ENCODE data around the gene NDUFAB1. TPM values are rescaled to one million over a fixed set of nuclear protein-coding genes. Genes with fewer than 3 reads are reported as not detected.
"Not testable (repeated sequence)": the region's sequence is repeated elsewhere in the genome, so short reads cannot be mapped to it uniquely, and the experiment has no call there.

The NDUFAB1 gene
- total RNA-seq, 4 donors from 2014 or later: 68.5 to 135 (median 95.1) TPM

DNA sequence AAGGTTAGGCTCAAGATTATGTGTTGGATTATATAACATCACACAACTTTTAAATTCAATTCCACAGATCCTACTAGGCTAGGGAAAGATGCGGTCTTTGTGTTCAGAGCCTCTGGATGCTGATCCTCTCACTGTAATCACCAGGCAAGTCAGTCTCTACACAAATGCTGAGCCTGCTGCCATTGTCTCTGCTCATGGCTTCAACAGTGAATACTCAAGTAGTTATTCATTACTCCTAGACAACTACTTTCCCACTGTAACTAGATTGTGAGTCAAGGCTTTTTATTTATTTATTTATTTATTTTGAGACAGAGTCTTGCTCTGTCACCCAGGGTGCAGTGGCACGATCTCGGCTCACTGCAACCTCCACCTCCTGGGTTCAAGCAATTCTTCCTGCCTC lies 15.8 kb upstream of the NDUFAB1 start:
- no peak for DNase-seq
- Histone ChIP-seq H3K36me3 (peaks cover 0 to 5% of the 10 kb centered on the region in 2 donors), H3K4me1 (no peaks in the 10 kb centered on the region), H3K27ac (no peak overlapping the region), H3K4me3 (replicated peaks in 1 of 3) (no peak overlapping the region), H3K9me3 (no peaks in the 10 kb centered on the region), H3K27me3 (no peaks in the 10 kb centered on the region)
- 100% methylated on average over 3 of the region's 3 CpGs for WGBS, 2 donors
- intact Hi-C loops (cut with DNase I): no loop called here
- no peak for TF ChIP-seq POLR2A (IDR thresholded peaks at IDR 0.05)
- TF ChIP-seq, protein P1, sequence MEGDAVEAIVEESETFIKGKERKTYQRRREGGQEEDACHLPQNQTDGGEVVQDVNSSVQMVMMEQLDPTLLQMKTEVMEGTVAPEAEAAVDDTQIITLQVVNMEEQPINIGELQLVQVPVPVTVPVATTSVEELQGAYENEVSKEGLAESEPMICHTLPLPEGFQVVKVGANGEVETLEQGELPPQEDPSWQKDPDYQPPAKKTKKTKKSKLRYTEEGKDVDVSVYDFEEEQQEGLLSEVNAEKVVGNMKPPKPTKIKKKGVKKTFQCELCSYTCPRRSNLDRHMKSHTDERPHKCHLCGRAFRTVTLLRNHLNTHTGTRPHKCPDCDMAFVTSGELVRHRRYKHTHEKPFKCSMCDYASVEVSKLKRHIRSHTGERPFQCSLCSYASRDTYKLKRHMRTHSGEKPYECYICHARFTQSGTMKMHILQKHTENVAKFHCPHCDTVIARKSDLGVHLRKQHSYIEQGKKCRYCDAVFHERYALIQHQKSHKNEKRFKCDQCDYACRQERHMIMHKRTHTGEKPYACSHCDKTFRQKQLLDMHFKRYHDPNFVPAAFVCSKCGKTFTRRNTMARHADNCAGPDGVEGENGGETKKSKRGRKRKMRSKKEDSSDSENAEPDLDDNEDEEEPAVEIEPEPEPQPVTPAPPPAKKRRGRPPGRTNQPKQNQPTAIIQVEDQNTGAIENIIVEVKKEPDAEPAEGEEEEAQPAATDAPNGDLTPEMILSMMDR (IDR thresholded peaks at IDR 0.05): no peak

DNA sequence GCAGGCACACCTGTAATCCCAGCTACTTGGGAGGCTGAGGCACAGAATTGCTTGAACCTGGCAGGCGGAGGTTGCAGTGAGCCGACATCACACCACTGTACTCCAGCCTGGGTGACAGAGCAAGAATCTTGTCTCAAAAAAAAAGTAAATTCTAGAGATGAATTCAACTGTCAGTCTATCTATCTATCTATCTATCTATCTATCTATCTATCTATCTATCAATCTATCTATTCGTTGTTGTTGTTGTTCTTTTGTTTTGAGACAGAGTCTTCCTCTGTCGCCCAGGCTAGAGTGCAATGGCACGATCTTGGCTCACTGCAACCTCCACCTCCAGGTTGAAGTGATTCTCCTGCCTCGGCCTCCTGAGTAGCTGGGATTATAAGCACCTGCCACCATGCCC lies 14.8 kb upstream of the NDUFAB1 start:
- H3K36me3 ChIP-seq; H3K27me3 ChIP-seq; H3K4me1 ChIP-seq; H3K27ac ChIP-seq; H3K4me3 ChIP-seq (replicated peaks in 1 of 3); H3K9me3 ChIP-seq; intact Hi-C loops (cut with DNase I); DNase-seq: not testable (repeated sequence)
- WGBS, 2 donors: 97% methylated on average over 6 of the region's 6 CpGs

DNA sequence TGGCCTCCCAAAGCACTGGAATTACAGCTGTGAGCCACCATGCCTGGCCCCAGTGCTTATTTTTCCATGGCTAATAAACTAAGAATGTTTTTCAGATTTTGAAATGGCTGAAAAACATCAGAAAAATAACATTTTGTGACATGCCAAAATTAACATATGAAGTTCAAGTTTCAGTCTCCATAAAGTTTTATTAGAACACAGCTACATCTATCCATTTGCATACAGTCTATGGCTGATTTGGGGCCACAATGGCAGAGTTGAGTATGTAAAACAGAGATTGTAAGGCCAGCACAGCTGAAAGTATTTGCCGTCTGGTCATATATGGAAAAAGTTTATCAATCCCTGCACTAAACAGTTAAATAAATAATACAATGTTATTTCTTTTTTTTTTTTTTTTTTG lies 13.8 kb upstream of the NDUFAB1 start:
- intact Hi-C loops (cut with DNase I): no loop called here
- WGBS, 2 donors: 97 to 98% methylated on average over 1 of the region's 1 CpG
- TF ChIP-seq, protein P1 (IDR thresholded peaks at IDR 0.05): no peak
- no peak for TF ChIP-seq POLR2A (IDR thresholded peaks at IDR 0.05)
- no peaks in the 10 kb centered on the region for H3K27me3 ChIP-seq
- H3K9me3 ChIP-seq: no peaks in the 10 kb centered on the region
- no peak overlapping the region for H3K27ac ChIP-seq
- no peaks in the 10 kb centered on the region for H3K4me1 ChIP-seq
- H3K36me3 ChIP-seq: peaks cover 6 to 11% of the 10 kb centered on the region in 2 donors
- H3K4me3 ChIP-seq (replicated peaks in 1 of 3): no peak overlapping the region
- no peak for DNase-seq

DNA sequence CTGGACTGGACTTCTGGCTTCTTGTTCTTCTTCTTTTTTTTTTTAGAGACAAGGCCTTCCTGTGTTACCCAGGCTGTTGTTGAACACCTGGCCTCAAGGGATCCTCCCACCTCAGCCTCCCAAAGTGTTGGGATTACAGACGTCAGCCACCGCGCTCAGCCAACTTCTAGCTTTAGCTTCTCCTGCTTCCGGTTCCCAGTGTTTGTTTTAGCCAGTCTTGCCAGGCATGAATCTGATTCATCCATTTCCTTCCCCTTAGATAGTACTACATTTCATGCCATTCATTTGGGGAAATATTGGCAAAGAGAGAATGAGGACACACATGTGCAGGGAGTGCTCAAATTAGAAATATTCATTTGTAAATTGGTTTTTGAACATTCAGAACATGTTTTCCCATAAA lies 12.1 kb upstream of the NDUFAB1 start:
- H3K27ac ChIP-seq: no peak overlapping the region
- H3K9me3 ChIP-seq: no peaks in the 10 kb centered on the region
- intact Hi-C loops (cut with DNase I): no loop called here
- no peak for DNase-seq
- no peak overlapping the region for H3K4me3 ChIP-seq (replicated peaks in 1 of 3)
- H3K36me3 ChIP-seq: peaks cover 6 to 11% of the 10 kb centered on the region in 2 donors
- TF ChIP-seq, protein P1 (IDR thresholded peaks at IDR 0.05): no peak
- TF ChIP-seq POLR2A (IDR thresholded peaks at IDR 0.05): no peak
- H3K4me1 ChIP-seq: no peaks in the 10 kb centered on the region
- no peaks in the 10 kb centered on the region for H3K27me3 ChIP-seq
- WGBS, 2 donors: 69 to 72% methylated on average over 4 of the region's 4 CpGs

DNA sequence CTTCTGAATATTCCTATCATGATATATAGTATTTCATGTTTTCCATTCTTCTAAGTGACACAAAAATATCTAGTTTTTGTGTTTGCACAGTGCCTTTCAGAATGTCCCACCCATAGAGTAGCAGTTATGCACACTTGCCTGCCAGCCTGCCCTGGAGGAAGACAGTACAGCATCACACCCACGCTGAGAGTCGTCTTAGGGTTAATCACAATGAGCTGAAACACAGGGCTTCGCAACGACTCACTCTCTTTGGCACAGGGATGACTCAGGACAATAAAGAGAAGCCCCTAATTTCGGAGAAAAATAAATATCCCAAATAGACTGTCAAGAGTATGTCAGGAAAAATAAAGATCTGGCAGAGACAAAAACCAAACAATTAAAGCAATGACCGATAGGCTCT lies 11.6 kb upstream of the NDUFAB1 start:
- intact Hi-C loops (cut with DNase I): no loop called here
- no peaks in the 10 kb centered on the region for H3K4me1 ChIP-seq
- H3K9me3 ChIP-seq: no peaks in the 10 kb centered on the region
- H3K36me3 ChIP-seq: peaks cover 6 to 13% of the 10 kb centered on the region in 2 donors
- TF ChIP-seq POLR2A (IDR thresholded peaks at IDR 0.05): no peak
- TF ChIP-seq, protein P1 (IDR thresholded peaks at IDR 0.05): no peak
- no peak overlapping the region for H3K4me3 ChIP-seq (replicated peaks in 1 of 3)
- 79 to 90% methylated on average over 6 of the region's 6 CpGs for WGBS, 2 donors
- H3K27ac ChIP-seq: no peak overlapping the region
- H3K27me3 ChIP-seq: no peaks in the 10 kb centered on the region
- DNase-seq: no peak

Data from thyroid gland (tissue), 4 donors.